Mesodermal cell (in vitro differentiated cells): ENCODE results near the gene POGZ.
"Not testable (repeated sequence)": the region's sequence is repeated elsewhere in the genome, so short reads cannot be mapped to it uniquely, and the experiment has no call there.

Source experiments
- H3K27ac ChIP-seq: 2 replicates; pipeline ENCODE4 v1.7.0; 2013; ENCODE audit warnings: mild to moderate bottlenecking, low read depth, low read length, moderate library complexity; ENCODE audit not compliant: severe bottlenecking
- H3K36me3 ChIP-seq: 2 replicates; pipeline ENCODE4 v1.7.1; 2013; ENCODE audit warnings: mild to moderate bottlenecking, low read length, moderate library complexity; ENCODE audit not compliant: control insufficient read depth, insufficient read depth
- H3K4me1 ChIP-seq: one replicate; pipeline ENCODE4 v1.7.1; 2013; ENCODE audit warnings: mild to moderate bottlenecking, low read length; ENCODE audit not compliant: insufficient read depth, control insufficient read depth, poor library complexity, severe bottlenecking
- H3K4me3 ChIP-seq: 2 replicates; pipeline ENCODE4 v1.7.0; 2013; ENCODE audit warnings: low read length, control low read depth, mild to moderate bottlenecking; ENCODE audit not compliant: insufficient read depth, poor library complexity, severe bottlenecking; ENCODE audit errors: extremely low read depth
- H3K9me3 ChIP-seq: 2 replicates; pipeline ENCODE4 v1.7.1; 2013; ENCODE audit warnings: mild to moderate bottlenecking, low read length, moderate library complexity; ENCODE audit not compliant: control insufficient read depth
- WGBS, 2 experiments: methylation state at CpG; one replicate each; pipeline ENCODE4 v1.1.5; 2013; ENCODE audit warnings: missing lambda C conversion rate in 2 of 2; ENCODE audit not compliant: insufficient coverage in 2 of 2; 5-methylcytosine and 5-hydroxymethylcytosine counted together

Gene POGZ

GRCh38 chr1:151399324-151400171 lies 59.7 kb downstream of the POGZ start, which contains the start of gene PSMB4:
Gene PSMB4, plus strand, starts transcription at chr1:151399573. Its CDS starts 15 bp downstream, at chr1:151399588.
- Histone ChIP-seq H3K4me1 (peaks cover 10% of the 10 kb centered on the region), H3K27ac (peak within 1 kb of the TSS; percentile 86), H3K36me3 (peaks cover 39% of the 10 kb centered on the region), H3K9me3 (no peaks in the 10 kb centered on the region), H3K4me3 (peak within 1 kb of the TSS; percentile 80)
- 0 to 1% methylated on average over 56 to 58 of the region's 63 CpGs for WGBS, 2 experiments

DNA sequence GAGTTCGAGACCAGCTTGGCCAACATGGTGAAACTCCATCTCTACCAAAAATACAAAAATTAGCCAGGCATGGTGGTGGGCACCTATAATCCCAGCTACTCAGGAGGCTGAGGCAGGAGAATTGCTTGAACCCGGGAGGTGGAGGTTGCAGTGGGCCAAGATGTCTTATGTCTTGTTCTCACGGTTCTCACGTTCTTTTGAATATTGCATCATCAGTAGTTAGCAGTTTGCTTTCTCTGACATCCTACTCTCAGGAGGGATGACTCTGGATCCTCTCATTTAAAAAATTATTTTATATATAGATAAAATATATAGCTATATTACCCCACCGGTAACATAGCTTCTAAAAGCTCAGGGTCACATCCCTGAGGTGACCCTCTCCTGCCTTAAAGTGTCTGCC lies 63.0 kb downstream of the POGZ start:
- H3K27ac ChIP-seq, H3K9me3 ChIP-seq, H3K4me3 ChIP-seq, H3K4me1 ChIP-seq, H3K36me3 ChIP-seq: not testable (repeated sequence)
- WGBS, 2 experiments = 100% methylated on average over 1 of the region's 5 CpGs; no CpG with 5 or more reads in 1 of the 2 experiments

- no peak overlapping the region for H3K27ac ChIP-seq
- H3K4me3 ChIP-seq = no peak overlapping the region
- H3K36me3 ChIP-seq = no peaks in the 10 kb centered on the region
- no peaks in the 10 kb centered on the region for H3K4me1 ChIP-seq
- no peaks in the 10 kb centered on the region for H3K9me3 ChIP-seq
Observed at GRCh38 chr1:151393583-151393982, 65.7 kb downstream of the POGZ start.

- no peaks in the 10 kb centered on the region for H3K9me3 ChIP-seq
- WGBS, 2 experiments = 80 to 100% methylated on average over 1 of the region's 3 CpGs
- H3K27ac ChIP-seq = no peak overlapping the region
- no peak overlapping the region for H3K4me3 ChIP-seq
- H3K4me1 ChIP-seq = no peaks in the 10 kb centered on the region
- H3K36me3 ChIP-seq = no peaks in the 10 kb centered on the region
Observed at GRCh38 chr1:151391079-151391563, 68.2 kb downstream of the POGZ start.

DNA sequence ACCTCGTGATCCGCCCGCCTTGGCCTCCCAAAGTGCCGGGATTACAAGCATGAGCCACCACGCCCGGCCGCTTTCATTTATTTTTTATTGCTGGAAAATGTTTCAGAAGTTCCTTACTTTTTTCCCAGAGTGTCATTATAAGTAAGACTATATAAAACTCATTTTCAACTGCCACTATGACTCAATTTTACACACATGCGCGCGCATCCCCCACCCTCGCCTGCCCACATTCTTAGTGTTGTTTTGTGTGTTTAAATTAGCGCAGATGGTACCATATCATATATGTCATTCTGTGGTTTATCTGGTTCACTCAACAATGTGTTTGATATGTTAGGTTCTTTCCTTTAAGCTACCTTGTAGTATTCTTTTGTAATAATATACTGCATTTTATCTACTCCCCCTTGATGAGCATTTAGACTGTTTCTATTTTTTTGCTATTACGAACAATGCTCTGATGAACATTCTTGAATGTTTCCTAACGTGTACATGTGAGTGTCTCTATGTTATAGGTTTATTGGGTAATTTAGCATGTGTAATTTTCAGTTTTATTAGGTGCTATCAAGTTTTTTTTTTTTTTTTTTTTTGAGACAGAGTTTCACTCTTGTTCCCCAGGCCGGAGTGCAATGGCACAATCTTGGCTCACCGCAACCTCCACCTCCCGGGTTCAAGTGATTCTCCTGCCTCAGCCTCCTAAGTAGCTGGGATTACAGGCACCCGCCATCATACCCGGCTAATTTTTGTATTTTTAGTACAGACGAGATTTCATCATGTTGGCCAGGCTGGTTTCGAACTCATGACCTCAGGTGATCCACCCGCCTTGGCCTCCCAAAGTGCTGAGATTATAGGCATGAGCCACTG lies 68.8 kb downstream of the POGZ start:
- H3K36me3 ChIP-seq, H3K4me3 ChIP-seq, H3K9me3 ChIP-seq, H3K27ac ChIP-seq, H3K4me1 ChIP-seq: not testable (repeated sequence)
- WGBS, 2 experiments = 91 to 97% methylated on average over 9 to 13 of the region's 22 CpGs

DNA sequence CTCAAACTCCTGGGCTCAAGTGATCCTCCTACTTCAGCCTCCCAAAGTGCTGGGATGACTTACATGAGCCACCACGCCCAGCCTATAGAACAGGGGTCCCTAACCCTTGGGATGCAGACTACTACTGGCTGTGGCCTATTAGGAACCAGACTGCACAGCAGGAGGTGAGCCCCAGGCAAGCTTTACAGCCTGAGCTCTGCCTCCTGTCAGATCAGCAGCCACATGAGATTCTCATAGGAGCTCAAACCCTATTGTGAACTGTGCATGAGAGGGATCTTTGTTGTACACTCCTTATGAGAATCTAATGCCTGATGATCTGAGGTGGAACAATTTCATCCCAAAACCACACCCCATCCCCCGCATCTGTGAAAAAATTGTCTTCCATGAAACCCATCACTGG lies 73.3 kb downstream of the POGZ start:
- Histone ChIP-seq H3K4me1 (no peaks in the 10 kb centered on the region), H3K4me3 (no peak overlapping the region), H3K36me3 (no peaks in the 10 kb centered on the region), H3K27ac (no peak overlapping the region), H3K9me3 (no peaks in the 10 kb centered on the region)
- 20 to 70% methylated on average over 1 of the region's 2 CpGs for WGBS, 2 experiments

- no peaks in the 10 kb centered on the region for H3K36me3 ChIP-seq
- no peaks in the 10 kb centered on the region for H3K9me3 ChIP-seq
- WGBS, 2 experiments = 85 to 92% methylated on average over 2 of the region's 3 CpGs
- no peak overlapping the region for H3K4me3 ChIP-seq
- H3K27ac ChIP-seq = no peak overlapping the region
- H3K4me1 ChIP-seq = no peaks in the 10 kb centered on the region
Observed at GRCh38 chr1:151384584-151384983, 74.7 kb downstream of the POGZ start.

DNA sequence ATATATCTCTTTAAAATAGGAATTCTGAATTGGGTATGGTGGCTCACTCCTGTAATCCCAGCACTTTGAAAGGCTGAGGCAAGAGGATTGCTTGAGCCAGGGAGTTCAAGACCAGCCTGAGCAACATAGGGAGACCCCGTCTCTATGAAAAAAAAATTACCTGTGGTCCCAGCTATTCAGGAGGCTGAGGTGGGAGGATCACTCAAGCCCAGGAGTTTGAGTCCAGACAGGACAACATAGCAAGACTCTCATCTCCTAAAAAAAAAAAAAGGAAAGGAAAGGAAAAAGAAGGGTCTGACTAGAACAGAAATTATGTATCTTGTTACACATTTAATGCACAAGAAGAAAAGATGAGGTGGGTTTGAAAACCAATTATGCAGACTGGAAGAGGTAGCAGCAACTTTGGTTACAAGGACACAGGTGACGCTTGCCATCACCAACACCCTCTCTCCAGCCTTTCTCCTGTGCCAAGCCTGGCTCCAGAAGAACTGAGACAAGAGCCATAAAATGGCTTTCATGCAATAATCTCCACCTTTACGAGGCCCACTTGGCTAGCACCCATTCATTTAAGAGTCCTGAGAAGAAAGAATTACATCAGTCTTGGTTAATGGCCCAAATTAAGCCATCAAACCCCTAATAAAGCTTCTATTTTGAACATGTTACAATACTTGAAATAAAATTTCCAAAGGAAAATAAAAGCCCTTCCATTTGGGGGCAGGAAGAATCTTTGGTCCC lies 82.0 kb downstream of the POGZ start:
- Histone ChIP-seq H3K4me3 (no peak overlapping the region), H3K27ac (no peak overlapping the region), H3K36me3 (no peaks in the 10 kb centered on the region), H3K9me3 (no peaks in the 10 kb centered on the region), H3K4me1 (peaks cover 3% of the 10 kb centered on the region)
- WGBS, 2 experiments = 69% methylated on average over 3 of the region's 3 CpGs; no CpG with 5 or more reads in 1 of the 2 experiments

DNA sequence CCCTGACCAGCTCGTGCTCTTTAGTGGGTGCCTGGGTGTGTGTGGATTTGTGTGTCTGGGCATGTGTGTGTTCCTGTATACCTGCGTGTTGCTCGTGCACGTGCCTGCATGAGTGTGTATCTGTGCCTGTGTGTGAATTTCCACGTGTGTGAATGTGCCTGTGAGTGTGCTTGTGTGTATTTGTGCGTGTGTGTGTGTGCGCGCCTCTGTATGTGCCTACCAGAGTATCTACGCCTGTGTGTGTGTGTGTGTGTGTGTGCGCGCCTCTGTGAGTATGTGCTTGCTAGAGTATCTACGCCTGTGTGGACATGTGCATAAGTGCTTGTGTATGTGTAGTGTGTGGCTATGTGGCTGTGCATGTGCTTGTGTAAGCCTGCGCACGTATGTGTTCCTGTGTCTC lies 86.1 kb downstream of the POGZ start:
- Histone ChIP-seq H3K36me3 (peaks cover under 1% of the 10 kb centered on the region), H3K27ac (no peak overlapping the region), H3K4me1 (peaks cover 18% of the 10 kb centered on the region), H3K9me3 (no peaks in the 10 kb centered on the region), H3K4me3 (no peak overlapping the region)
- 91 to 94% methylated on average over 4 to 14 of the region's 14 CpGs for WGBS, 2 experiments
